Suprapubic skin (tissue), 4 donors: Measurements from ENCODE around the gene DFFB. TPM values are rescaled to one million over a fixed set of nuclear protein-coding genes. Genes with fewer than 3 reads are reported as not detected.
A peak's percentile ranks its signal among the peaks of the same experiment; 100 is the strongest.

ENCODE experiments used
- DNase-seq, 2 donors: peaks; one replicate each; pipeline ENCODE4 v3.0.0-alpha.2; 2019; ENCODE audit warnings: low spot score in 2 of 2
- H3K27ac ChIP-seq: fragments of 200-600 bp; sonication (generic); one replicate; pipeline ENCODE4 v1.5.1; 2019
- H3K27me3 ChIP-seq: fragments of 200-600 bp; sonication (generic); one replicate; pipeline ENCODE4 v1.5.1; 2019
- H3K36me3 ChIP-seq: fragments of 200-600 bp; sonication (generic); one replicate; pipeline ENCODE4 v1.5.1; 2019
- H3K4me1 ChIP-seq: fragments of 200-600 bp; sonication (generic); one replicate; pipeline ENCODE4 v1.5.1; 2019
- H3K4me3 ChIP-seq: fragments of 200-600 bp; sonication (generic); one replicate; pipeline ENCODE4 v1.5.1; 2019; ENCODE audit warnings: mild to moderate bottlenecking
- H3K9me3 ChIP-seq: fragments of 200-600 bp; sonication (generic); one replicate; pipeline ENCODE4 v1.5.1; 2019
- EP300 ChIP-seq: sonication (generic); formaldehyde crosslinking; IDR thresholded peaks from one replicate; pipeline ENCODE4 v1.6.1; 2017; ENCODE audit warnings: antibody characterized with exemption
- POLR2A ChIP-seq, 2 donors: fragments of 450-650 bp; IDR thresholded peaks; one replicate each; pipeline ENCODE4 v1.6.1; 2017; ENCODE audit warnings: antibody characterized with exemption in 2 of 2, mild to moderate bottlenecking in 2 of 2, moderate library complexity in 2 of 2
- POLR2AphosphoS5 ChIP-seq, 3 donors: sonication (generic); formaldehyde crosslinking; IDR thresholded peaks; one replicate each; pipeline ENCODE4 v1.6.1; 2017; ENCODE audit warnings: antibody characterized with exemption in 3 of 3
- WGBS: methylation state at CpG from one replicate; pipeline ENCODE4 v1.1.5; 2018; 5-methylcytosine and 5-hydroxymethylcytosine counted together
- total RNA-seq, 4 donors: library from RNA; depleted of rRNA; stranded (reverse); fragments of >200 nt; gene quantifications; one replicate each; pipeline ENCODE4 v1.1.0, GENCODE V29; 2016
- TF ChIP-seq, protein P1 (sequence below), 2 donors: fragments of 200-600 bp in 1 of 2; fragments of 450-650 bp in 1 of 2; sonication (generic) in 1 of 2; IDR thresholded peaks; one replicate each; pipeline ENCODE4 v1.5.1; 2016 to 2019; ENCODE audit warnings: antibody characterized with exemption in 2 of 2, mild to moderate bottlenecking in 1 of 2, moderate library complexity in 1 of 2

The DFFB gene
- total RNA-seq, 4 donors from 2014 or later: 2.7 to 6.8 (median 4.2) TPM

- no peaks in the 10 kb centered on the region for H3K9me3 ChIP-seq
- H3K27me3 ChIP-seq: no peaks in the 10 kb centered on the region
- no CpG with 5 or more reads among the region's 4 CpGs for WGBS
- DNase-seq: peak in 1 of 2 donors; percentile 30
- no peak overlapping the region for H3K27ac ChIP-seq
- H3K4me1 ChIP-seq: peaks cover 18% of the 10 kb centered on the region
- no peak overlapping the region for H3K4me3 ChIP-seq
- TF ChIP-seq POLR2AphosphoS5 (IDR thresholded peaks at IDR 0.05): no peak
- no peak for TF ChIP-seq EP300
- H3K36me3 ChIP-seq: peaks cover 3% of the 10 kb centered on the region
These were observed 38.7 kb downstream of the DFFB start for GRCh38 chr1:3895951-3896325.

DNA sequence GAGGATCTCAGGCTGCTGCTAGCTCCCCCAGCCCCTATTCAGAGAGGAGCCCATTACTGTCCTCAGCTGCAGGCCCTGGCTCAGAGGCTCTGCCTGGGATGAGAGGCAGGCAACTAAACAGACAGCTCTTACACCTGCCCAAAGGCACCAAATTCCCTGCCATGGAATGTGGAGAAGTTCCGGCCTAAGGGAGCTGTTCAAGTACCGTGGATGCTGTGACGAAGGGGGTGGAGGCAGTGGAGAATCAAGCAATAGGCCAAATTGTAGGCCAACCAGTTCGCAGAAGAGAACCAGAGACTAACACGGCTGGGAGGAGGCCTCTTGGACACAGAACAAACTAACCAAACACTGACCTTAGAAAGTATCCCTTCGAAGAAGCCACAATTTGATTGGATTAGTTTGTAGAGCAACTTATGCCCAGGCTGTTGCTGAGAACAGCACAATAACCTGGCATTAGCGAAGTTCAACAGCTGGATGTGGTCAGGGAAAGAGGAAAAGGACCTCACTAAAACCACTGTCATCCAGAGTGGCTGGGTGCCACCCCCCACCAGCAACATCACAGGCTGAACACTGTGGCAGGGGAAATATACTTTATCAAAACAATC is 39.2 kb downstream of the DFFB start:
- H3K4me3 ChIP-seq: no peak overlapping the region
- H3K4me1 ChIP-seq: peaks cover 18% of the 10 kb centered on the region
- peak in 1 of 2 donors; percentile 32 for DNase-seq
- peaks cover 3% of the 10 kb centered on the region for H3K36me3 ChIP-seq
- TF ChIP-seq POLR2A (IDR thresholded peaks at IDR 0.05): no peak
- TF ChIP-seq, protein P1, sequence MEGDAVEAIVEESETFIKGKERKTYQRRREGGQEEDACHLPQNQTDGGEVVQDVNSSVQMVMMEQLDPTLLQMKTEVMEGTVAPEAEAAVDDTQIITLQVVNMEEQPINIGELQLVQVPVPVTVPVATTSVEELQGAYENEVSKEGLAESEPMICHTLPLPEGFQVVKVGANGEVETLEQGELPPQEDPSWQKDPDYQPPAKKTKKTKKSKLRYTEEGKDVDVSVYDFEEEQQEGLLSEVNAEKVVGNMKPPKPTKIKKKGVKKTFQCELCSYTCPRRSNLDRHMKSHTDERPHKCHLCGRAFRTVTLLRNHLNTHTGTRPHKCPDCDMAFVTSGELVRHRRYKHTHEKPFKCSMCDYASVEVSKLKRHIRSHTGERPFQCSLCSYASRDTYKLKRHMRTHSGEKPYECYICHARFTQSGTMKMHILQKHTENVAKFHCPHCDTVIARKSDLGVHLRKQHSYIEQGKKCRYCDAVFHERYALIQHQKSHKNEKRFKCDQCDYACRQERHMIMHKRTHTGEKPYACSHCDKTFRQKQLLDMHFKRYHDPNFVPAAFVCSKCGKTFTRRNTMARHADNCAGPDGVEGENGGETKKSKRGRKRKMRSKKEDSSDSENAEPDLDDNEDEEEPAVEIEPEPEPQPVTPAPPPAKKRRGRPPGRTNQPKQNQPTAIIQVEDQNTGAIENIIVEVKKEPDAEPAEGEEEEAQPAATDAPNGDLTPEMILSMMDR (IDR thresholded peaks at IDR 0.05): no peak
- no peak for TF ChIP-seq EP300
- TF ChIP-seq POLR2AphosphoS5 (IDR thresholded peaks at IDR 0.05): no peak
- H3K27ac ChIP-seq: no peak overlapping the region
- H3K9me3 ChIP-seq: no peaks in the 10 kb centered on the region
- no peaks in the 10 kb centered on the region for H3K27me3 ChIP-seq
- 86% methylated on average over 7 of the region's 7 CpGs for WGBS

DNA sequence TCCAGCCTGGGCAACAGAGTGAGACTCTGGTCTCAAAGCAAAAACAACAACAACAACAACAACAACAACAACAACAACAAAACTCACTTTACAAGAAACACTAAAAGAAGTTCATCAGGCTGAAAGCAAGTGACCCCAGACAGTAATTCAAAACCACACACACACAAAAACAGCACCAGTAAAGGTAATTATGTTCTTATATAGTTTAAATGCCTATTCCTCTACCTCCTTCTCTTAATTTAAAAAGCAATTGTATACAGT is 41.1 kb downstream of the DFFB start:
- H3K36me3 ChIP-seq: peaks cover 3% of the 10 kb centered on the region
- no peaks in the 10 kb centered on the region for H3K9me3 ChIP-seq
- no peak overlapping the region for H3K27ac ChIP-seq
- DNase-seq: no peak
- peaks cover 13% of the 10 kb centered on the region for H3K4me1 ChIP-seq
- H3K4me3 ChIP-seq: no peak overlapping the region
- TF ChIP-seq, protein P1 (IDR thresholded peaks at IDR 0.05): no peak
- TF ChIP-seq POLR2AphosphoS5 (IDR thresholded peaks at IDR 0.05) (no peak), EP300 (no peak), POLR2A (IDR thresholded peaks at IDR 0.05) (no peak)
- H3K27me3 ChIP-seq: no peaks in the 10 kb centered on the region

- DNase-seq: no peak
- 38% methylated on average over 10 of the region's 10 CpGs for WGBS
- H3K9me3 ChIP-seq: no peaks in the 10 kb centered on the region
- H3K36me3 ChIP-seq: peaks cover 3% of the 10 kb centered on the region
- H3K4me1 ChIP-seq: peaks cover 14% of the 10 kb centered on the region
- TF ChIP-seq POLR2A (IDR thresholded peaks at IDR 0.05) (no peak), POLR2AphosphoS5 (IDR thresholded peaks at IDR 0.05) (no peak), EP300 (no peak)
- TF ChIP-seq, protein P1 (IDR thresholded peaks at IDR 0.05): no peak
- peak overlapping the region; percentile 91 for H3K27ac ChIP-seq
- H3K27me3 ChIP-seq: no peaks in the 10 kb centered on the region
- peak overlapping the region; percentile 76 for H3K4me3 ChIP-seq
These were observed 41.9 kb downstream of the DFFB start for GRCh38 chr1:3898994-3899753.

DNA sequence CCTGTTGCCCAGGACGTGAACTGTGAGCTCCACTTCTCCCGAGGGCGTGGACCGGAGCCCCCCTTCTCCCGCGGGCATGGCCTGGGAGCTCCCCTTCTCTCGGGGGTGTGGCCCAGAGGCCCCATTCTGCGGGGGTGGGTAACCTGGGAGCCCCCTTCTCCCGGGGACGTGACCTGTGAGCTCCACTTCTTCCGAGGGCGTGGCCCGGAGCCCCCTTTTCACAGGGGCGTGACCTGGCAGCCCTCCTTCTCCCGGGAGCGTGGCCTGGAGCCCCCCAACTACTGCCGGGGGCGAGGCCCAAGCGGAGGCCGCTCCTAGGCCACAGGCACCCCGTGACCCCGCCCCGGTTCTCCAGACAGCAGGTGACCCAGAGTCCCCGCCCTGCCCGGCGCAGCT is 42.5 kb downstream of the DFFB start:
- TF ChIP-seq POLR2AphosphoS5 (IDR thresholded peaks at IDR 0.05) (no peak), POLR2A (IDR thresholded peaks at IDR 0.05) (peak in 1 of 2 donors; percentile 25), EP300 (no peak)
- no CpG with 5 or more reads among the region's 26 CpGs for WGBS
- DNase-seq: no peak

DNA sequence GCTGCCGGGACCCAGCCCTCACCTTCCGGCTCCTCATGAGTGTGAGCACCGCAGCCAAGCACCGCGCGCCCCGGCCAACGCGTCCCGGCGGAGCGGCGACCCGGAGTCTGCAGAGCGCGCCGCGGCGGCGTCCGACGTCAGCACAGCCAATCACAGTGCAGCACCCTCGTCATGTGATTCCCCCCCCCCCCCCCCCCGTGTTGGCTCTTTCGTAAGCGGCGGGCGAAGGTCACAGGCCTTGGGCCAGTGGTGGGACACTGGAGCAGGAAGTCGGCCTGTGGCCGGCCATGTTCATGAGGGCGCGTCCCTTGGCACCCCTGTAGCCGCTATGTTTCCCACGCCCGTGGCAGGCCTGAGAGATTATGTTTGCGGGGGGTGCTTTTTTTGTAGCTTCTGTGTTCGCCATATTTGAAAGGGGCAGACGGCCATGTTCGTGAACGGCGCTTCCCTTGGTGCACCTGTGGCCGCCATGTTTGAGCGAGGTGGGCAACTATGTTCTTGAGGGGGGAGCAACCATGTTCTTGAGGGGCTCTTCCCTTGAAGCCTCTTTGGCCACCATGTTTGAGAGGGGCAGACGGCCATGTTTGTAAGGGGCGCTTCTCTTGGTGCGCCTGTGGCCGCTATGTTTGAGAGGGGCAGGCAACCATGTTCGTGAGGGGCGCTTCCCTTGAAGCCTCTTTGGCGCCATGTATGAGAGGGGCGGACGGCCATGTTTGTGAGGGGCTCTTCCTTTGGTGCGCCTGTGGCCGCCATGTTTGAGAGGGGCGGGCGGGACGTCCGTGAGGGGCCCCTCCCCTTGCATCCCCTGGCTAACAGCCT is 43.1 kb downstream of the DFFB start, which contains the start of gene C1orf174:
Gene C1orf174 (minus strand): TSS at position 123 of the 819 bp plus-strand sequence. CDS start 86 bp downstream, at position 37.
- H3K9me3 ChIP-seq: no peaks in the 10 kb centered on the region
- no peaks in the 10 kb centered on the region for H3K27me3 ChIP-seq
- TF ChIP-seq EP300: no peak
- peak in 1 of 2 donors; percentile 1 for TF ChIP-seq POLR2A (IDR thresholded peaks at IDR 0.05)
- TF ChIP-seq POLR2AphosphoS5 (IDR thresholded peaks at IDR 0.05): peak in 2 of 3 donors; percentile 28 to 74
- TF ChIP-seq, protein P1 (IDR thresholded peaks at IDR 0.05): no peak
- DNase-seq: peak; percentile 97
- peak within 1 kb of the TSS; percentile 91 for H3K27ac ChIP-seq
- H3K36me3 ChIP-seq: no peaks in the 10 kb centered on the region
- WGBS: 0% methylated on average over 12 of the region's 58 CpGs
- peaks cover 14% of the 10 kb centered on the region for H3K4me1 ChIP-seq
- peak within 1 kb of the TSS; percentile 76 for H3K4me3 ChIP-seq

More for the DNA sequence above, 42.5 kb downstream of the DFFB start:
- H3K36me3 ChIP-seq: peaks cover 3% of the 10 kb centered on the region
- H3K4me3 ChIP-seq: peak overlapping the region; percentile 76
- H3K4me1 ChIP-seq: peaks cover 14% of the 10 kb centered on the region
- no peaks in the 10 kb centered on the region for H3K27me3 ChIP-seq
- H3K27ac ChIP-seq: peak overlapping the region; percentile 91
- no peaks in the 10 kb centered on the region for H3K9me3 ChIP-seq
